WERI-Rb-1 (cell line): ENCODE data around the gene CRABP2.

Experiments used
- DNase-seq: peaks from one replicate; pipeline ENCODE4 v3.0.0-alpha.2; 2020
- H3K27ac ChIP-seq: fragments of 250-450 bp; sonication (Bioruptor Pico); 2 replicates; pipeline ENCODE4 v1.5.1; 2020; ENCODE audit warnings: mild to moderate bottlenecking, moderate library complexity
- H3K27me3 ChIP-seq: fragments of 250-450 bp; sonication (Bioruptor Pico); 2 replicates; pipeline ENCODE4 v1.5.1; 2021; ENCODE audit warnings: mild to moderate bottlenecking, low read depth, moderate library complexity; ENCODE audit not compliant: insufficient read depth, severe bottlenecking
- H3K36me3 ChIP-seq: fragments of 250-450 bp; sonication (Bioruptor Pico); 2 replicates; pipeline ENCODE4 v1.5.1; 2020; ENCODE audit warnings: mild to moderate bottlenecking, moderate library complexity
- H3K4me3 ChIP-seq: 2 replicates; pipeline ENCODE4 v1.5.1; 2011; ENCODE audit warnings: low read depth, mild to moderate bottlenecking, control low read depth, low read length
- H3K9me3 ChIP-seq: fragments of 250-450 bp; sonication (Bioruptor Pico); 2 replicates; pipeline ENCODE4 v1.5.1; 2021; ENCODE audit warnings: mild to moderate bottlenecking, moderate library complexity; ENCODE audit not compliant: severe bottlenecking
- TF ChIP-seq, protein P1 (sequence below): IDR thresholded peaks from 2 replicates; pipeline ENCODE4 v1.5.1; 2011; ENCODE audit warnings: low read depth, mild to moderate bottlenecking, control low read depth, inconsistent platforms, low read length

CRABP2 gene

DNA sequence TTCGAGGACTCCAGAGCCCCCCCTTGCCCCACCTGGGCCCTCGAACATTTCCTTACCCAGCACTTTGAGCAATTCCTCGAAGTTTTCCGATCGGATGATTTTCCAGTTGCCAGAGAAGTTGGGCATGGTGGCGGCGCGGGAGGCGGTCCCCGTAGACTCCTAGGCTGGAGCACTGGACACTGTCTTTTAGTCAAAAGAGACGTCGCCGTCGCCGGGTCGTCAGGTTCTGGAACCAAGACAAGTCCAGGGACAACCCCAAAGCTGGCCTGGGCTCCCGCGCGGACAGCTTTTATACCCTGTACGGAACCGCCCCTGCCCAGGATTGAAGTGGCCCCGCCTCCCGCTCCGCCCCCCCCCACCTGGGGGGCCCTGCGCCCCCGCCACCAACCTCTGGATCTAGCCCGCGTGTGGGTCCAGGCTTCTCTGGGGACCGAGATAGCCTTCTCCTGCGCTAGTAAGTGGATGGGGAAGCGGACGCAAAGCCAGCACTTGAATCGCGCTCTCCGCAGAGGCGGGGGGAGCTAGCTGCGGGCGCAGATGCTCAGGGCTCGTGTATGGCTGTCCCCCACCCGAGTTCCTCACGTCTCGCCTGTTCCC is at the start of gene CRABP2:
CRABP2 (minus strand) TSS at position 263 of the 597 bp plus-strand sequence; CDS start at position 126, 137 bp downstream.
- no peaks in the 10 kb centered on the region for H3K9me3 ChIP-seq
- H3K4me3 ChIP-seq, result peak within 1 kb of the TSS; percentile 74
- H3K27ac ChIP-seq, result peak within 1 kb of the TSS; percentile 86
- H3K36me3 ChIP-seq, result peaks cover 30% of the 10 kb centered on the region
- peak; percentile 94 for DNase-seq
- TF ChIP-seq, protein P1, sequence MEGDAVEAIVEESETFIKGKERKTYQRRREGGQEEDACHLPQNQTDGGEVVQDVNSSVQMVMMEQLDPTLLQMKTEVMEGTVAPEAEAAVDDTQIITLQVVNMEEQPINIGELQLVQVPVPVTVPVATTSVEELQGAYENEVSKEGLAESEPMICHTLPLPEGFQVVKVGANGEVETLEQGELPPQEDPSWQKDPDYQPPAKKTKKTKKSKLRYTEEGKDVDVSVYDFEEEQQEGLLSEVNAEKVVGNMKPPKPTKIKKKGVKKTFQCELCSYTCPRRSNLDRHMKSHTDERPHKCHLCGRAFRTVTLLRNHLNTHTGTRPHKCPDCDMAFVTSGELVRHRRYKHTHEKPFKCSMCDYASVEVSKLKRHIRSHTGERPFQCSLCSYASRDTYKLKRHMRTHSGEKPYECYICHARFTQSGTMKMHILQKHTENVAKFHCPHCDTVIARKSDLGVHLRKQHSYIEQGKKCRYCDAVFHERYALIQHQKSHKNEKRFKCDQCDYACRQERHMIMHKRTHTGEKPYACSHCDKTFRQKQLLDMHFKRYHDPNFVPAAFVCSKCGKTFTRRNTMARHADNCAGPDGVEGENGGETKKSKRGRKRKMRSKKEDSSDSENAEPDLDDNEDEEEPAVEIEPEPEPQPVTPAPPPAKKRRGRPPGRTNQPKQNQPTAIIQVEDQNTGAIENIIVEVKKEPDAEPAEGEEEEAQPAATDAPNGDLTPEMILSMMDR, result no peak
- H3K27me3 ChIP-seq, result no peaks in the 10 kb centered on the region

GRCh38 chr1:156754219-156754618 is 48.8 kb upstream of the CRABP2 start:
- Histone ChIP-seq H3K36me3 (peaks cover 27% of the 10 kb centered on the region), H3K4me3 (no peak overlapping the region), H3K27ac (no peak overlapping the region), H3K9me3 (no peaks in the 10 kb centered on the region), H3K27me3 (no peaks in the 10 kb centered on the region)
- DNase-seq, result no peak
- TF ChIP-seq, protein P1, result no peak

DNA sequence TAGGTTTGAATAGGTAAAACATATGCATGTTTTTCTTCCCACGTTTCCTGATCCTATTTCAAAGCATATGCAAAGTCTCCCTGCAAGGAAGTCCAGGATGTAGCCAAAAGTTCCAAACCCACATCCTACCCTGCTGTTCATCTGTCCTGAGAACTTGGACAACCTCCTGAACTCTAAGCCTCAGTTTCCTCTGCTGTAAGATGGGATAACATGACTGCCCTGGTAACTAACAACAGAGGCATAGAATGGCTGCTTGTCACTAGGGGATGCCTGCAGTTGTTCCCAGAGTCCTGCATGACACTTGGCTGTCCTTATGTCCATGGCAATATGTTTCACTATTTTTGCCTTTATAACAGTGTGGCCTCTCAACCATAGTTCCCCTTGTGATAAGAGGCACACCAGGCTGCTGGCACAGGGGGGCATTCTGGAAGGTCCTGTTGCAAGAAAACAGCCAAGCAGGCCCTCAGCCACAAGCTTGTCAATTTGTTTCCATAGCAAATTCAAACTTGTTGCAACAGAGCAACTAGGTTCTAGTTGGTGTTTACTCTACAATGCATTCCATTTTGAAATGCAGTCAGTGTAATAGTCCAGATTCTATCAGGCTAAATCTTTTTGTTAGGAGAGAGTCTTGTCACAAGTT is 47.6 kb upstream of the CRABP2 start:
- peaks cover 37% of the 10 kb centered on the region for H3K36me3 ChIP-seq
- TF ChIP-seq, protein P1, result no peak
- H3K4me3 ChIP-seq, result peak overlapping the region; percentile 87
- no peaks in the 10 kb centered on the region for H3K9me3 ChIP-seq
- peak overlapping the region; percentile 99 for H3K27ac ChIP-seq
- no peaks in the 10 kb centered on the region for H3K27me3 ChIP-seq
- no peak for DNase-seq

DNA sequence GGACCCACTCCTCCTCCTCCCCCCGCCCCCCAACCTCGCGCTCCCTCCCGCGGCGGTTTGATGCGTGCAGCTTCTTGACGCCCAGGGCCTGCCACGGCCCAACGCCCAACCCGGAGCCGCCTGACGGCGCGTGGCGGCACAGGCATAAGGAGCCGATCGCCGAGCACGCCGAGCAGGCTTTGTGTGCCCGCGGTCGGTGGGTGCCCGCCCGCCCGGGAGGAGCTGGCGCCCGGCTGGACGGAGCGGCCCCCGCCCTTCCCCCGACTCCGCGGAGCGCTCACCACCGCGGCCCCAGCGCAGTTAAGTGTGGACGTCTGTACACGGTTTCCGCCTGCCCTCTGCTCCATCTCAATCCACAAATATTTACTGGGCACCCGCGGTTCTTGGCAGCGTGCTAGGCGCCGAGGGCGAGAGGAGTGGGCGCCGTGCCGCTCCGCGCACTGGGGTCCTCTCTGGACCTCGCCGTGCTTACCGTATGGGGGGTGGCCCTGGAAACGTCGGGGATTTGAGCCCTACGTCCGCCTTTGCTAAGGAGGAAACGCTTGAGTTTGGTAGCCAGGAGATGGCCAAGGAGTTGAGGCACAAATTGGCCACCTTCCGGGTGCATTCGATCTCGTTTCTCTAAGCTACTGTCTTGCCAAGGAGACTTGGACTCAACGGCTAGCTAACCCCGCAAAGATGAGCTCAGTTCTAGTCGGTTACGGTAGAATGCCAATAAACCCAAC is 46.5 kb upstream of the CRABP2 start:
- no peaks in the 10 kb centered on the region for H3K27me3 ChIP-seq
- TF ChIP-seq, protein P1, result no peak

GRCh38 chr1:156751451-156751756 is 46.0 kb upstream of the CRABP2 start, which contains the start of gene HDGF:
TSS of gene HDGF (minus strand) at chr1:156751675. CDS start at chr1:156751429, 246 bp downstream.
- no peak for DNase-seq
- Histone ChIP-seq H3K9me3 (no peaks in the 10 kb centered on the region), H3K4me3 (peak within 1 kb of the TSS; percentile 87), H3K36me3 (peaks cover 43% of the 10 kb centered on the region), H3K27ac (peak within 1 kb of the TSS; percentile 99), H3K27me3 (no peaks in the 10 kb centered on the region)
- TF ChIP-seq, protein P1, result no peak

More for the DNA sequence above, 46.5 kb upstream of the CRABP2 start:
- peak overlapping the region; percentile 87 for H3K4me3 ChIP-seq
- peak overlapping the region; percentile 99 for H3K27ac ChIP-seq
- H3K36me3 ChIP-seq, result peaks cover 43% of the 10 kb centered on the region
- DNase-seq, result peak; percentile 100
- H3K9me3 ChIP-seq, result no peaks in the 10 kb centered on the region
